DND-41 (cell line): ENCODE results near the gene MB.

Experiments used
- ATAC-seq: fragments of 200-7000 bp; cut with Tn5 transposase; 3 replicates; pipeline ENCODE4 v1.9.1; 2021; ENCODE audit warnings: low read depth; ENCODE audit not compliant: insufficient read depth
- DNase-seq: peaks from one replicate; pipeline ENCODE4 v3.0.0-alpha.2; 2020
- H2AFZ ChIP-seq: 2 replicates; pipeline ENCODE4 v1.6.0; 2012; ENCODE audit warnings: low read depth, low read length
- H3K27ac ChIP-seq: 2 replicates; pipeline ENCODE4 v1.5.1; 2012; ENCODE audit warnings: low read length, inconsistent platforms
- H3K27me3 ChIP-seq: fragments of 200-600 bp; sonication (generic); 2 replicates; pipeline ENCODE4 v1.6.0; 2012; ENCODE audit warnings: low read length, mild to moderate bottlenecking, inconsistent platforms; ENCODE audit not compliant: insufficient read depth, poor library complexity
- H3K36me3 ChIP-seq: 2 replicates; pipeline ENCODE4 v1.5.1; 2012; ENCODE audit warnings: low read length, inconsistent platforms; ENCODE audit not compliant: insufficient read depth
- H3K4me1 ChIP-seq: 2 replicates; pipeline ENCODE4 v1.5.1; 2012; ENCODE audit warnings: mild to moderate bottlenecking, low read length; ENCODE audit not compliant: insufficient read depth
- H3K4me2 ChIP-seq: 2 replicates; pipeline ENCODE4 v1.6.0; 2012; ENCODE audit warnings: mild to moderate bottlenecking, moderate library complexity, low read length, inconsistent platforms; ENCODE audit not compliant: insufficient read depth
- H3K4me3 ChIP-seq, 2 experiments: fragments of 200-600 bp in 1 of 2; shearing (Covaris generic) in 1 of 2; 2 replicates each; pipeline ENCODE4 v1.5.1; 2012 to 2016; ENCODE audit warnings: inconsistent platforms in 2 of 2, low read length in 2 of 2, mild to moderate bottlenecking in 2 of 2, low read depth in 1 of 2, moderate library complexity in 1 of 2
- H3K79me2 ChIP-seq: 2 replicates; pipeline ENCODE4 v1.6.0; 2012; ENCODE audit warnings: low read length, inconsistent platforms; ENCODE audit not compliant: insufficient read depth
- H3K9ac ChIP-seq: 2 replicates; pipeline ENCODE4 v1.6.0; 2012; ENCODE audit warnings: low read depth, mild to moderate bottlenecking, inconsistent platforms, low read length, moderate library complexity
- H3K9me3 ChIP-seq: 2 replicates; pipeline ENCODE4 v1.5.1; 2012; ENCODE audit warnings: low read length, moderate library complexity, mild to moderate bottlenecking, inconsistent platforms; ENCODE audit not compliant: insufficient read depth, severe bottlenecking
- H4K20me1 ChIP-seq: 2 replicates; pipeline ENCODE4 v1.6.0; 2012; ENCODE audit warnings: low read length; ENCODE audit not compliant: insufficient read depth
- EZH2 ChIP-seq: IDR thresholded peaks from 3 replicates; pipeline ENCODE4 v1.6.1; 2012; ENCODE audit warnings: borderline replicate concordance, low read depth, mild to moderate bottlenecking, moderate library complexity, low read length, inconsistent platforms; ENCODE audit not compliant: severe bottlenecking
- TF ChIP-seq, protein P1 (sequence below): IDR thresholded peaks from 2 replicates; pipeline ENCODE4 v1.5.1; 2012; ENCODE audit warnings: borderline replicate concordance, low read length, moderate library complexity, mild to moderate bottlenecking; ENCODE audit not compliant: poor library complexity, severe bottlenecking; ENCODE audit errors: extremely low read depth

Gene MB

DNA sequence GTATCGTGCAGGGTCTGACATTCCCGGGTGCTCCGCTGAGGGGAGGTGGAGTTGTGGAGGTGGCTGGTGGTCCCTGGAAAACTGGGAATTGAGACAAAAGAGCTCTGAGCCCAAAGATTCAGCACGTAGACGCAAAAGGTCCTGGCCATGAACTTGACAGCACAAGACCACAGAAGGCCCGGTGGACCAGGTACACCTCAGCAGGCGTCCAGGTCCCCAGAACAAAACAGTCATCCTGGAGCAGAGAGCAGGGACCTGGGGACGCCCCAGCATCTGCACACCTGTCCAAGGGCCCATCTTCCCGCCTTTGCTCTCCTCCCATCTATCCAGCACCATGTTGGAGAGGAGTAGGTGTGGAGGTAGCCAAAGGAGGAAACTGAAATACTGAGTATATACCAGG lies 13.8 kb upstream of the MB start:
- Histone ChIP-seq H3K4me2 (no peak overlapping the region), H3K4me1 (no peaks in the 10 kb centered on the region), H4K20me1 (no peaks in the 10 kb centered on the region; the same call in 1 of the 2 replicates), H3K4me3 (no peak overlapping the region), H3K36me3 (no peaks in the 10 kb centered on the region), H3K9ac (no peak overlapping the region), H3K9me3 (no peaks in the 10 kb centered on the region), H3K79me2 (no peaks in the 10 kb centered on the region), H3K27ac (no peak overlapping the region), H3K27me3 (no peaks in the 10 kb centered on the region), H2AFZ (no peak overlapping the region)
- no peak for DNase-seq
- no peak for ATAC-seq
- TF ChIP-seq EZH2, result no peak
- TF ChIP-seq, protein P1, sequence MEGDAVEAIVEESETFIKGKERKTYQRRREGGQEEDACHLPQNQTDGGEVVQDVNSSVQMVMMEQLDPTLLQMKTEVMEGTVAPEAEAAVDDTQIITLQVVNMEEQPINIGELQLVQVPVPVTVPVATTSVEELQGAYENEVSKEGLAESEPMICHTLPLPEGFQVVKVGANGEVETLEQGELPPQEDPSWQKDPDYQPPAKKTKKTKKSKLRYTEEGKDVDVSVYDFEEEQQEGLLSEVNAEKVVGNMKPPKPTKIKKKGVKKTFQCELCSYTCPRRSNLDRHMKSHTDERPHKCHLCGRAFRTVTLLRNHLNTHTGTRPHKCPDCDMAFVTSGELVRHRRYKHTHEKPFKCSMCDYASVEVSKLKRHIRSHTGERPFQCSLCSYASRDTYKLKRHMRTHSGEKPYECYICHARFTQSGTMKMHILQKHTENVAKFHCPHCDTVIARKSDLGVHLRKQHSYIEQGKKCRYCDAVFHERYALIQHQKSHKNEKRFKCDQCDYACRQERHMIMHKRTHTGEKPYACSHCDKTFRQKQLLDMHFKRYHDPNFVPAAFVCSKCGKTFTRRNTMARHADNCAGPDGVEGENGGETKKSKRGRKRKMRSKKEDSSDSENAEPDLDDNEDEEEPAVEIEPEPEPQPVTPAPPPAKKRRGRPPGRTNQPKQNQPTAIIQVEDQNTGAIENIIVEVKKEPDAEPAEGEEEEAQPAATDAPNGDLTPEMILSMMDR, result no peak

DNA sequence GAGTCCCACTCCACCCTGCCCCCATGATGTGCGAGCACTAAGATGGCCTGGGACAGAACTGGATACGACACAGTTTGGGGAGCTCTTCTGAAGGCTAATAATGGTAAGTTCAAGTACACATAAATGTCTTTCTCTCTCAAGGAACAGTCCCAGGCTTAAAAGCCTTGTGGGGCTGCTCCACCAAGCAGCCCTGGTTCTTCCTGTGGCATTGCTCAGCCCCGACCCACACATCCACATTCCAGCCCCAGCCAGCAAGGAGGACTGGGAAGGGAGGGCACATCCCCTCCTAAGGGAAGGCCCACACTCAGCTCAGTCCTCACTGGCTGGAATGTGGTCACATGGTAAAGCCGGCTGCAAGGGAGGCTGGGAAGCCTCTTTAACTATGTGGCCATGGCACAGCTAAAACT lies 13.3 kb upstream of the MB start:
- DNase-seq (no peak), ATAC-seq (0 out of 3 replicates have a peak, but pooled peaks have one; percentile 14)
- Histone ChIP-seq H3K36me3 (no peaks in the 10 kb centered on the region), H3K27me3 (no peaks in the 10 kb centered on the region), H3K9ac (no peak overlapping the region), H3K4me1 (no peaks in the 10 kb centered on the region), H3K4me2 (no peak overlapping the region), H3K9me3 (no peaks in the 10 kb centered on the region), H4K20me1 (no peaks in the 10 kb centered on the region; the same call in 1 of the 2 replicates), H3K27ac (no peak overlapping the region), H2AFZ (no peak overlapping the region), H3K79me2 (no peaks in the 10 kb centered on the region), H3K4me3 (no peak overlapping the region)
- no peak for TF ChIP-seq EZH2
- TF ChIP-seq, protein P1, result no peak

DNA sequence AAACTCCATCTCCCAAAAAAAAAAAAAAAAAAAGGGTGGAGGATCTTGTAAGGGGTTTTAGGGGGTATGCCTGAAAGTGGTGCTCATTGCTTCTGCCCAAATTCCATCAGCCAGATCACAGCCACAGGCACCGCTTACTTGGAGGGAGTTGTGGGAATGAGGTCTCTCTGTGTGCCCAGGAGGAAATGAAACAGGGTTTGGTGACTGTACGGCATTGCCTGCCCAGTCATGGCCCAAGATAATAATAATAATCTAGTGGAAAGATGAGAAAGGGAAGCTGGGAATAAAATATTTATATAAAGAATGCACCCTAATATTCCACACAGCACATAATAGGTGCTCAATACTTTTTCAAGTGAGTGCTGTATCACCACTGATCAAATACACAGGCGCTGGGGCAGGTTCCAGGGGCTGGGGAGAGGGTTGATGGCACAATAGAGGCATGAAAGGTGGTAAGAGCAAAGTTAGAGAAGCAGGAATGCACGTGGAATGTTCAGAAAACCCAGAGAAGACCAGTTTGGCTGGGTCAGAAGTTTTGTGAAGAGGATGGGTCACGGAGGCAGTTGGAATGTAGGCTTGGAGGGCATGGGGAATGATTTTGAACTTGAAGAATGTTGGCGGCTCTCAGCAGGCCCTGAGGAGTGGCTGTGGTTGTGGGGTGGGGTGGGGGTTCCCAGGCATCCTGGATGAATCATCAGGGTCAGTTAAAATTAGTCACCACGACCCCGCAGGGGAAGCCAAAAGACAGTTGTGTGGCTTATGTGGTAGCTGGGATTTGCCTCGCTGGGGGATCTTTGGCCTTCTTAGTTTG lies 12.5 kb upstream of the MB start:
- no peak overlapping the region for H3K9ac ChIP-seq
- no peak overlapping the region for H3K4me3 ChIP-seq
- H3K4me1 ChIP-seq, result no peaks in the 10 kb centered on the region
- no peaks in the 10 kb centered on the region for H3K9me3 ChIP-seq
- H3K4me2 ChIP-seq, result no peak overlapping the region
- peak; percentile 27; the same call in 1 of the 3 replicates for ATAC-seq
- H3K27me3 ChIP-seq, result no peaks in the 10 kb centered on the region
- H3K27ac ChIP-seq, result no peak overlapping the region
- TF ChIP-seq, protein P1, result no peak
- TF ChIP-seq EZH2, result no peak
- H3K36me3 ChIP-seq, result no peaks in the 10 kb centered on the region
- no peaks in the 10 kb centered on the region; the same call in 1 of the 2 replicates for H4K20me1 ChIP-seq
- no peak overlapping the region for H2AFZ ChIP-seq
- no peaks in the 10 kb centered on the region for H3K79me2 ChIP-seq
- DNase-seq, result peak; percentile 16
